ENCODE data around the gene AGA. TPM values are rescaled to one million over a fixed set of nuclear protein-coding genes. Genes with fewer than 3 reads are reported as not detected.

AGA gene
- total and polyA plus RNA-seq, 10 of the 15 experiments (the other 5 are each of a cell fraction or from before 2014, with no cell fraction given) = 17.1 to 37.6 (median 24.5) TPM

DNA sequence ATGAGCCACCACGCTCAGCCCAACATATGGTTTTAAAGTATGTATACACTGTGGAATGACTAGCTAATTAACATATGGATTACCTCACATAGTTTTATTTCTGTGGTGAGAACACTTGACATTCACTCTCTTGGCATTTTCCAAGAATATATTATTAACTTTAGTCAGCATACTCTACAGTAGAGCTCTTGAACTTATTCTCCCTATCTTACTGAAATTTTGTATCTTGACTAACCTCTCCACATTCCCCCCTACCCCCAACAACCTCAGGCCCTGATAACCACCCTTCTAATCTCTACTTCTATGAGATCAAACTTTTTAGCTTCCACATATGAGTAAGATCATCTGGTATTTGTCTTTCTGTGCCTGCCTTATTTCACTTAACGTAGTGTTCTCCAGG is 38.6 kb upstream of the AGA start (continued):
- TF ChIP-seq, protein P1, sequence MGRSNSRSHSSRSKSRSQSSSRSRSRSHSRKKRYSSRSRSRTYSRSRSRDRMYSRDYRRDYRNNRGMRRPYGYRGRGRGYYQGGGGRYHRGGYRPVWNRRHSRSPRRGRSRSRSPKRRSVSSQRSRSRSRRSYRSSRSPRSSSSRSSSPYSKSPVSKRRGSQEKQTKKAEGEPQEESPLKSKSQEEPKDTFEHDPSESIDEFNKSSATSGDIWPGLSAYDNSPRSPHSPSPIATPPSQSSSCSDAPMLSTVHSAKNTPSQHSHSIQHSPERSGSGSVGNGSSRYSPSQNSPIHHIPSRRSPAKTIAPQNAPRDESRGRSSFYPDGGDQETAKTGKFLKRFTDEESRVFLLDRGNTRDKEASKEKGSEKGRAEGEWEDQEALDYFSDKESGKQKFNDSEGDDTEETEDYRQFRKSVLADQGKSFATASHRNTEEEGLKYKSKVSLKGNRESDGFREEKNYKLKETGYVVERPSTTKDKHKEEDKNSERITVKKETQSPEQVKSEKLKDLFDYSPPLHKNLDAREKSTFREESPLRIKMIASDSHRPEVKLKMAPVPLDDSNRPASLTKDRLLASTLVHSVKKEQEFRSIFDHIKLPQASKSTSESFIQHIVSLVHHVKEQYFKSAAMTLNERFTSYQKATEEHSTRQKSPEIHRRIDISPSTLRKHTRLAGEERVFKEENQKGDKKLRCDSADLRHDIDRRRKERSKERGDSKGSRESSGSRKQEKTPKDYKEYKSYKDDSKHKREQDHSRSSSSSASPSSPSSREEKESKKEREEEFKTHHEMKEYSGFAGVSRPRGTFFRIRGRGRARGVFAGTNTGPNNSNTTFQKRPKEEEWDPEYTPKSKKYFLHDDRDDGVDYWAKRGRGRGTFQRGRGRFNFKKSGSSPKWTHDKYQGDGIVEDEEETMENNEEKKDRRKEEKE (IDR thresholded peaks at IDR 0.05) = no peak
- no peak for TF ChIP-seq WRNIP1 (IDR thresholded peaks at IDR 0.05; ENCODE audit: borderline replicate concordance, low read depth, low read length)
- TF ChIP-seq STAT3 (IDR thresholded peaks at IDR 0.05; ENCODE audit: low read depth, low read length) = no peak
- no peak for TF ChIP-seq EP300 (IDR thresholded peaks at IDR 0.05; ENCODE audit: borderline replicate concordance in 1 of 2, control insufficient read depth in 1 of 2, low read depth in 2 of 2, low read length in 2 of 2)
- TF ChIP-seq FOXM1 (IDR thresholded peaks at IDR 0.05; ENCODE audit: low read depth, low read length) = no peak
- TF ChIP-seq ETV6 (conservative IDR thresholded peaks at IDR 0.05 in 1 of 2, IDR thresholded peaks at IDR 0.05 in 1 of 2; ENCODE audit: borderline replicate concordance in 1 of 2, low read depth in 1 of 2) = no peak

DNA sequence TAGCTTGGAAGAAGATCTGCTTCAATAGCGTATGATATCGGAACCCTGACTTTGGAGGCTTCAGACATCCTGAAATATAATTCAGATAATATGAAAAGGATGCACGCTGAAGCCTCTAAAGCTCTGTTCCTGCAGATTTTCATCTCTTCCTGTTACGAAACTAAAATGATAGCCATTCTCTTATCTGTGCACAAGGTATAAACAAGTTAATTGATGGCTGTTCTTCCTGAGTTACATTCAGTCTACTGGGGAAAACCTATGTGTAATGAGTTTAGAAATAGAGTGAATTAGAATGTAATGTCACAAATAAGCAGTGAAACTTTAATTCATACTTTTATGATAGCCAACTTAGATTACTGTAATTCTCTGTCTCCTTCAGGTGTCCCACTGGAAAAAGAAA is 36.8 kb upstream of the AGA start:
- SMC1A ChIA-PET (ENCODE audit: uncharacterized antibody, unreplicated experiment) = no interaction called here
- ATAC-seq (no peak), FAIRE-seq (no peak), DNase-seq (ENCODE audit: low read depth, low spot score) (no peak)
- CTCF ChIA-PET = no interaction called here
- Histone ChIP-seq H3K9me3 (replicated peaks; ENCODE audit: control insufficient read depth, insufficient read depth, low read length) (no peaks in the 10 kb centered on the region), H3K27ac (ENCODE audit: control insufficient read depth, insufficient read depth) (no peak overlapping the region), H3K79me2 (ENCODE audit: control insufficient read depth, insufficient read depth, low read length) (no peaks in the 10 kb centered on the region), H3K4me2 (ENCODE audit: control insufficient read depth, insufficient read depth) (no peak overlapping the region), H3K36me3 (ENCODE audit: control insufficient read depth in 2 of 2, insufficient read depth in 2 of 2, low read length in 1 of 2) (no peaks in the 10 kb centered on the region), H2AFZ (ENCODE audit: control insufficient read depth, low read depth, low read length) (no peak overlapping the region), H3K27me3 (replicated peaks in 1 of 2; ENCODE audit: control insufficient read depth in 2 of 2, insufficient read depth in 2 of 2, low read length in 1 of 2) (no peaks in the 10 kb centered on the region), H3K4me3 (no peak overlapping the region), H3K9ac (ENCODE audit: control insufficient read depth, insufficient read depth, low read length) (no peak overlapping the region), H3K4me1 (ENCODE audit: control insufficient read depth, insufficient read depth, low read length) (no peaks in the 10 kb centered on the region), H4K20me1 (ENCODE audit: control insufficient read depth, insufficient read depth) (no peaks in the 10 kb centered on the region)
- POLR2A ChIA-PET = no interaction called here
- WGBS (ENCODE audit: insufficient coverage, insufficient replicate concordance, low lambda C conversion rate, missing lambda C conversion rate) = 51% methylated on average over 4 of the region's 4 CpGs
- in situ Hi-C loops (cut with MboI) (no loop called here), intact Hi-C loops (cut with micrococcal nuclease; ENCODE audit: unreplicated experiment) (no loop called here)
- RAD21 ChIA-PET (ENCODE audit: unreplicated experiment) = no interaction called here
- no TSS peak for BruUV-seq (replicated peaks)
- TF ChIP-seq, protein P2, sequence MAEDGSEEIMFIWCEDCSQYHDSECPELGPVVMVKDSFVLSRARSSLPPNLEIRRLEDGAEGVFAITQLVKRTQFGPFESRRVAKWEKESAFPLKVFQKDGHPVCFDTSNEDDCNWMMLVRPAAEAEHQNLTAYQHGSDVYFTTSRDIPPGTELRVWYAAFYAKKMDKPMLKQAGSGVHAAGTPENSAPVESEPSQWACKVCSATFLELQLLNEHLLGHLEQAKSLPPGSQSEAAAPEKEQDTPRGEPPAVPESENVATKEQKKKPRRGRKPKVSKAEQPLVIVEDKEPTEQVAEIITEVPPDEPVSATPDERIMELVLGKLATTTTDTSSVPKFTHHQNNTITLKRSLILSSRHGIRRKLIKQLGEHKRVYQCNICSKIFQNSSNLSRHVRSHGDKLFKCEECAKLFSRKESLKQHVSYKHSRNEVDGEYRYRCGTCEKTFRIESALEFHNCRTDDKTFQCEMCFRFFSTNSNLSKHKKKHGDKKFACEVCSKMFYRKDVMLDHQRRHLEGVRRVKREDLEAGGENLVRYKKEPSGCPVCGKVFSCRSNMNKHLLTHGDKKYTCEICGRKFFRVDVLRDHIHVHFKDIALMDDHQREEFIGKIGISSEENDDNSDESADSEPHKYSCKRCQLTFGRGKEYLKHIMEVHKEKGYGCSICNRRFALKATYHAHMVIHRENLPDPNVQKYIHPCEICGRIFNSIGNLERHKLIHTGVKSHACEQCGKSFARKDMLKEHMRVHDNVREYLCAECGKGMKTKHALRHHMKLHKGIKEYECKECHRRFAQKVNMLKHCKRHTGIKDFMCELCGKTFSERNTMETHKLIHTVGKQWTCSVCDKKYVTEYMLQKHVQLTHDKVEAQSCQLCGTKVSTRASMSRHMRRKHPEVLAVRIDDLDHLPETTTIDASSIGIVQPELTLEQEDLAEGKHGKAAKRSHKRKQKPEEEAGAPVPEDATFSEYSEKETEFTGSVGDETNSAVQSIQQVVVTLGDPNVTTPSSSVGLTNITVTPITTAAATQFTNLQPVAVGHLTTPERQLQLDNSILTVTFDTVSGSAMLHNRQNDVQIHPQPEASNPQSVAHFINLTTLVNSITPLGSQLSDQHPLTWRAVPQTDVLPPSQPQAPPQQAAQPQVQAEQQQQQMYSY (CRISPR knock-in tag; IDR thresholded peaks at IDR 0.05) = no peak
- TF ChIP-seq BHLHE40 (IDR thresholded peaks at IDR 0.05; ENCODE audit: borderline replicate concordance in 1 of 2, low read depth in 2 of 2, low read length in 1 of 2) = no peak
- no peak for TF ChIP-seq FOXM1 (IDR thresholded peaks at IDR 0.05; ENCODE audit: low read depth, low read length)
- no peak for TF ChIP-seq HCFC1 (IDR thresholded peaks at IDR 0.05; ENCODE audit: low read length)
- TF ChIP-seq NR2F1 (conservative IDR thresholded peaks at IDR 0.05) = no peak
- TF ChIP-seq CREM (IDR thresholded peaks at IDR 0.05; ENCODE audit: low read depth) = no peak
- no peak for TF ChIP-seq STAT1 (conservative IDR thresholded peaks at IDR 0.05)
- TF ChIP-seq, protein P3, sequence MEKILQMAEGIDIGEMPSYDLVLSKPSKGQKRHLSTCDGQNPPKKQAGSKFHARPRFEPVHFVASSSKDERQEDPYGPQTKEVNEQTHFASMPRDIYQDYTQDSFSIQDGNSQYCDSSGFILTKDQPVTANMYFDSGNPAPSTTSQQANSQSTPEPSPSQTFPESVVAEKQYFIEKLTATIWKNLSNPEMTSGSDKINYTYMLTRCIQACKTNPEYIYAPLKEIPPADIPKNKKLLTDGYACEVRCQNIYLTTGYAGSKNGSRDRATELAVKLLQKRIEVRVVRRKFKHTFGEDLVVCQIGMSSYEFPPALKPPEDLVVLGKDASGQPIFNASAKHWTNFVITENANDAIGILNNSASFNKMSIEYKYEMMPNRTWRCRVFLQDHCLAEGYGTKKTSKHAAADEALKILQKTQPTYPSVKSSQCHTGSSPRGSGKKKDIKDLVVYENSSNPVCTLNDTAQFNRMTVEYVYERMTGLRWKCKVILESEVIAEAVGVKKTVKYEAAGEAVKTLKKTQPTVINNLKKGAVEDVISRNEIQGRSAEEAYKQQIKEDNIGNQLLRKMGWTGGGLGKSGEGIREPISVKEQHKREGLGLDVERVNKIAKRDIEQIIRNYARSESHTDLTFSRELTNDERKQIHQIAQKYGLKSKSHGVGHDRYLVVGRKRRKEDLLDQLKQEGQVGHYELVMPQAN (conservative IDR thresholded peaks at IDR 0.05) = no peak
- TF ChIP-seq SUZ12 (IDR thresholded peaks at IDR 0.05; ENCODE audit: unreplicated experiment) = no peak
- TF ChIP-seq TAF1 (IDR thresholded peaks at IDR 0.05; ENCODE audit: borderline replicate concordance, low read depth, low read length) = no peak
